HepG2 (cell line): ENCODE results near the gene NKD2. TPM values are rescaled to one million over a fixed set of nuclear protein-coding genes. Genes with fewer than 3 reads are reported as not detected.

ENCODE experiments used
- ATAC-seq: fragments of 200-7000 bp; cut with Tn5 transposase; 3 replicates; pipeline ENCODE4 v1.9.1; 2020; ENCODE audit warnings: mild to moderate bottlenecking, moderate library complexity
- BruUV-seq: library from RNA; stranded (reverse); fragments of 400-500 nt; replicated peaks from 2 replicates; lab custom pipeline; 2021; lab: Mats Ljungman, UMichigan
- CTCF ChIA-PET: fragments of 300-600 bp; formaldehyde crosslinking; extraction: SDS; loops from one replicate; lab custom pipeline; 2021; ENCODE audit warnings: low total read pairs, inconsistent platforms, low intra/inter-chr PET ratio; lab: Yijun Ruan, JAX
- POLR2A ChIA-PET: fragments of 350-600 bp; sonication (Branson Sonifier 250); formaldehyde crosslinking; loops from one replicate; lab custom pipeline; 2020; ENCODE audit warnings: antibody characterized with exemption, inconsistent platforms; lab: Yijun Ruan, JAX
- DNase-seq: peaks from one replicate; pipeline ENCODE4 v3.0.0-alpha.2; 2015; ENCODE audit warnings: low spot score
- FAIRE-seq: peaks from 3 replicates; lab custom pipeline; 2011; peaks lifted over from hg19 to GRCh38; lab: Jason Lieb, UNC
- H2AFZ ChIP-seq: one replicate; pipeline ENCODE4 v1.6.1; 2011; ENCODE audit warnings: low read length, inconsistent platforms
- H3K27ac ChIP-seq: fragments of 300-600 bp; 3 replicates; pipeline ENCODE4 v1.8.0; 2011; ENCODE audit warnings: mixed run types, mild to moderate bottlenecking, mixed read lengths, low read length, inconsistent platforms; ENCODE audit not compliant: insufficient read depth; ENCODE audit errors: extremely low read length
- H3K27me3 ChIP-seq, 2 experiments: fragments of 200-600 bp in 1 of 2; 2 replicates in 1 of 2; 3 replicates in 1 of 2; pipeline versions ENCODE4 v1.6.0 to v1.8.0; 2011; ENCODE audit warnings: low read length in 2 of 2, mild to moderate bottlenecking in 2 of 2, moderate library complexity in 2 of 2, inconsistent platforms in 1 of 2; ENCODE audit not compliant: insufficient read depth in 2 of 2, control insufficient read depth in 1 of 2
- H3K36me3 ChIP-seq, 2 experiments: fragments of 200-600 bp in 1 of 2; replicated peaks in 1 of 2; 2 replicates in 1 of 2; 3 replicates in 1 of 2; pipeline versions ENCODE4 v1.5.1 to v1.8.0; 2011; ENCODE audit warnings: low read length in 2 of 2, inconsistent platforms in 1 of 2; ENCODE audit not compliant: insufficient read depth in 2 of 2, control insufficient read depth in 1 of 2
- H3K4me1 ChIP-seq: 2 replicates; pipeline ENCODE4 v1.5.1; 2012; ENCODE audit warnings: low read length, inconsistent platforms; ENCODE audit not compliant: insufficient read depth
- H3K4me2 ChIP-seq: 2 replicates; pipeline ENCODE4 v1.6.0; 2011; ENCODE audit warnings: low read depth, low read length, inconsistent platforms
- H3K4me3 ChIP-seq, 3 experiments: fragments of 200-600 bp in 1 of 3; sonication (generic), shearing (Covaris generic) in 1 of 3; replicated peaks in 1 of 3; 2 replicates each; pipeline ENCODE4 v1.5.1; 2011 to 2016; ENCODE audit warnings: low read length in 3 of 3, inconsistent platforms in 2 of 3, low read depth in 2 of 3, mild to moderate bottlenecking in 2 of 3, control low read depth in 1 of 3, mixed read lengths in 1 of 3; ENCODE audit not compliant: insufficient read depth in 1 of 3
- H3K79me2 ChIP-seq: one replicate; pipeline ENCODE4 v1.6.1; 2011; ENCODE audit warnings: low read length, inconsistent platforms; ENCODE audit not compliant: insufficient read depth
- H3K9ac ChIP-seq: 2 replicates; pipeline ENCODE4 v1.6.0; 2011; ENCODE audit warnings: mild to moderate bottlenecking, low read depth, low read length, inconsistent platforms; ENCODE audit not compliant: insufficient read depth
- H3K9me3 ChIP-seq: 2 replicates; pipeline ENCODE4 v1.5.1; 2012; ENCODE audit warnings: mild to moderate bottlenecking, low read length
- H4K20me1 ChIP-seq: 2 replicates; pipeline ENCODE4 v1.6.0; 2011; ENCODE audit warnings: inconsistent platforms, mild to moderate bottlenecking, low read length, moderate library complexity; ENCODE audit not compliant: insufficient read depth
- CC2D1A ChIP-seq: sonication (generic); formaldehyde crosslinking; IDR thresholded peaks from 2 replicates; pipeline ENCODE4 v1.8.1; 2023; ENCODE audit warnings: mild to moderate bottlenecking, missing genetic modification reagents
- CSRNP1 ChIP-seq: sonication (generic); formaldehyde crosslinking; IDR thresholded peaks from 2 replicates; pipeline ENCODE4 v1.8.1; 2023; ENCODE audit warnings: mild to moderate bottlenecking, missing genetic modification reagents
- E2F1 ChIP-seq: sonication (generic); formaldehyde crosslinking; IDR thresholded peaks from 2 replicates; pipeline ENCODE4 v1.5.0; 2020; ENCODE audit warnings: missing genetic modification reagents
- ERF ChIP-seq: IDR thresholded peaks from 2 replicates; pipeline ENCODE4 v1.6.1; 2018; ENCODE audit warnings: missing biosample characterization, missing genetic modification reagents
- KMT2B ChIP-seq: IDR thresholded peaks from 2 replicates; pipeline ENCODE4 v1.6.1; 2016; ENCODE audit warnings: missing genetic modification reagents, missing compliant biosample characterization
- NCOA5 ChIP-seq: sonication (generic); formaldehyde crosslinking; IDR thresholded peaks from 2 replicates; pipeline ENCODE4 v1.4.0; 2020; ENCODE audit warnings: missing genetic modification reagents
- PCBP2 ChIP-seq: fragments of 200-400 bp; formaldehyde crosslinking; optimal IDR thresholded peaks from 2 replicates; pipeline ENCODE3; 2018; ENCODE audit warnings: low read length, low read depth; ENCODE audit not compliant: poor library complexity, severe bottlenecking
- ZBTB3 ChIP-seq: sonication (generic); formaldehyde crosslinking; IDR thresholded peaks from 2 replicates; pipeline ENCODE4 v1.4.0; 2020; ENCODE audit warnings: low read depth, mild to moderate bottlenecking, moderate library complexity, missing genetic modification reagents, borderline replicate concordance
- ZNF124 ChIP-seq: sonication (generic); formaldehyde crosslinking; IDR thresholded peaks from 2 replicates; pipeline ENCODE4 v1.4.0; 2020; ENCODE audit warnings: missing genetic modification reagents
- ZNF780A ChIP-seq: sonication (generic); formaldehyde crosslinking; IDR thresholded peaks from 2 replicates; pipeline ENCODE4 v1.8.0; 2022; ENCODE audit warnings: mild to moderate bottlenecking, missing genetic modification reagents, moderate library complexity
- WGBS: methylation state at CpG from one replicate; pipeline ENCODE4 v1.1.6; 2017; ENCODE audit warnings: low lambda C conversion rate; 5-methylcytosine and 5-hydroxymethylcytosine counted together
- in situ Hi-C: cut with HindIII; loops from 2 replicates; pipeline ENCODE4 v1.10.0; 2017; ENCODE audit warnings: low pct_unique_long_range_greater_than_20kb; ENCODE audit not compliant: extremely low pct_ligation_motif_present
- intact Hi-C: fragments of 100-400 bp; cut with micrococcal nuclease; formaldehyde crosslinking; loops from one replicate; pipeline ENCODE4 v1.10.0; 2022; ENCODE audit not compliant: unreplicated experiment
- polyA plus RNA-seq, 8 experiments: library from polyadenylated mRNA; depleted of rRNA in 3 of 8; stranded (reverse) in 7 of 8; unstranded in 1 of 8; fragments of >200 nt; fragmentation: Illumina TruSeq in 4 of 8; extraction: Trizol in 4 of 8; gene quantifications; 2 replicates each; pipeline versions ENCODE4 v1.2.1 to v1.2.3, GENCODE V29; 2011 to 2016; ENCODE audit warnings: low read depth in 4 of 8, missing spikeins in 1 of 8, mixed read lengths in 1 of 8; ENCODE audit not compliant: insufficient read depth in 1 of 8
- total RNA-seq, 5 experiments: library from RNA; depleted of rRNA; stranded (reverse); fragments of >200 nt; fragmentation: Illumina TruSeq; extraction: Trizol; gene quantifications; 2 replicates each; pipeline ENCODE4 v1.2.3, GENCODE V29; 2016; ENCODE audit warnings: low read depth in 1 of 5

NKD2 gene
- total and polyA plus RNA-seq, 2 of the 13 experiments (the other 11 are each of a cell fraction or from before 2014, with no cell fraction given): 0.53 to 0.82 TPM

DNA sequence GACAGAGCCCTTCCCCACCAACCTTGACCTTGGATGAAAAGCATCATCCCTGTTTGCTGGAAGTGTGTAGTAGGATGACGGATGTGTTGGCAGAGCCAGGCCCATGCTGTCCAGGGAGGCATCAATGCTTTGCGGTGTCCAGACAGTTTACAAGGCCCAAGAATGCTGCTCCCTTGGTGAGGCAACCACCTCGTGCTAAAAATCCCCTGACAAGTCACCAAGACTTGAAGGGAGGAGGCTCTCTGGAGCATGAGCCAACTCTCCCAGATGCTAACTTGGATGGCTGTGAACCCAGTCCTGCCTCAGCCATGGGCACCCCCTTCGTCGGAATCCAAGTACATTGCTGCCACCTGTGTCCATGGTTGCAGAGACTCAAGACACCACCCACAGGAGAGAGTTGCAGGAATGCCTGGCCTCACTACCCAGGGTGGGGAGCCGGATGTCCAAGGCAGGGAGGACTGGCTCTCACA is 9.5 kb upstream of the NKD2 start:
- no peak overlapping the region for H2AFZ ChIP-seq
- no peak overlapping the region for H3K9ac ChIP-seq
- ChIA-PET POLR2A (no interaction called here), CTCF (no interaction called here)
- 43% methylated on average over 4 of the region's 6 CpGs for WGBS
- peaks cover 27% of the 10 kb centered on the region for H3K4me1 ChIP-seq
- intact Hi-C loops (no loop called here), in situ Hi-C loops (no loop called here)
- peaks cover 3 to 40% of the 10 kb centered on the region in 2 experiments for H3K27me3 ChIP-seq
- no peak for TF ChIP-seq ZNF780A (CRISPR knock-in tag)
- TF ChIP-seq ERF (CRISPR knock-in tag): no peak
- TF ChIP-seq CC2D1A: no peak
- TF ChIP-seq PCBP2: no peak
- no peak for TF ChIP-seq ZNF124 (CRISPR knock-in tag)
- TF ChIP-seq ZBTB3: no peak
- TF ChIP-seq KMT2B (CRISPR knock-in tag): no peak
- no peak for TF ChIP-seq E2F1
- no peak for TF ChIP-seq CSRNP1 (CRISPR knock-in tag)
- no peak for TF ChIP-seq NCOA5 (CRISPR knock-in tag)
- DNase-seq (no peak), ATAC-seq (no peak), FAIRE-seq (no peak)
- no peaks in the 10 kb centered on the region for H4K20me1 ChIP-seq
- H3K36me3 ChIP-seq: no peaks in the 10 kb centered on the region
- H3K27ac ChIP-seq: no peak overlapping the region
- no TSS peak for BruUV-seq
- H3K79me2 ChIP-seq: no peaks in the 10 kb centered on the region
- H3K4me3 ChIP-seq: no peak overlapping the region
- no peaks in the 10 kb centered on the region for H3K9me3 ChIP-seq
- H3K4me2 ChIP-seq: no peak overlapping the region
